WTC11 (cell line): ENCODE data around the gene ZNF786. TPM values are rescaled to one million over a fixed set of nuclear protein-coding genes. Genes with fewer than 3 reads are reported as not detected.

Experiments
- ATAC-seq: fragments of 200-7000 bp; cut with Tn5 transposase; 2 replicates; pipeline ENCODE4 v1.10.0; 2021; ENCODE audit warnings: mild to moderate bottlenecking, moderate library complexity
- CTCF ChIA-PET: fragments of 300-600 bp; sonication (Branson Sonifier 250); formaldehyde crosslinking; loops from one replicate; lab custom pipeline; 2021; ENCODE audit warnings: antibody characterized with exemption; lab: Charles Lee
- POLR2A ChIA-PET: fragments of 350-600 bp; sonication (Branson Sonifier 250); formaldehyde crosslinking; loops from one replicate; lab custom pipeline; 2021; ENCODE audit warnings: antibody characterized with exemption; lab: Charles Lee
- DNase-seq: peaks from one replicate; pipeline ENCODE4 v3.0.0; 2021; ENCODE audit warnings: low spot score
- H3K27ac Mint-ChIP-seq: 2 replicates; pipeline ENCODE4 v1.8.0; 2021; ENCODE audit warnings: mixed read lengths
- H3K27me3 Mint-ChIP-seq: 2 replicates; pipeline ENCODE4 v1.8.0; 2021; ENCODE audit warnings: low read depth, mild to moderate bottlenecking, moderate library complexity, mixed read lengths
- H3K36me3 Mint-ChIP-seq: 2 replicates; pipeline ENCODE4 v1.8.0; 2021; ENCODE audit warnings: mixed read lengths
- H3K4me1 Mint-ChIP-seq: 2 replicates; pipeline ENCODE4 v1.8.0; 2022; ENCODE audit warnings: mixed read lengths
- H3K4me3 Mint-ChIP-seq: 2 replicates; pipeline ENCODE4 v1.8.0; 2021; ENCODE audit warnings: mild to moderate bottlenecking, moderate library complexity, mixed read lengths
- H3K9me3 Mint-ChIP-seq: 2 replicates; pipeline ENCODE4 v1.8.0; 2021; ENCODE audit warnings: mixed read lengths
- ARID4B ChIP-seq: sonication (generic); formaldehyde crosslinking; IDR thresholded peaks from 2 replicates; pipeline ENCODE4 v1.8.0; 2023; ENCODE audit warnings: missing genetic modification reagents, mild to moderate bottlenecking, borderline replicate concordance
- ATF2 ChIP-seq: sonication (generic); formaldehyde crosslinking; IDR thresholded peaks from 2 replicates; pipeline ENCODE4 v1.8.1; 2022; ENCODE audit warnings: low read depth, missing genetic modification reagents, borderline replicate concordance
- ESRRA ChIP-seq: sonication (generic); formaldehyde crosslinking; IDR thresholded peaks from 2 replicates; pipeline ENCODE4 v1.8.1; 2022; ENCODE audit warnings: mild to moderate bottlenecking, missing genetic modification reagents, borderline replicate concordance
- FOXK1 ChIP-seq: sonication (generic); formaldehyde crosslinking; IDR thresholded peaks from 2 replicates; pipeline ENCODE4 v1.8.0; 2022; ENCODE audit warnings: mild to moderate bottlenecking, moderate library complexity, missing genetic modification reagents
- FOXP4 ChIP-seq: sonication (generic); formaldehyde crosslinking; IDR thresholded peaks from 2 replicates; pipeline ENCODE4 v1.8.0; 2022; ENCODE audit warnings: mild to moderate bottlenecking, missing genetic modification reagents
- JAZF1 ChIP-seq: fragments of 250-450 bp; sonication (Bioruptor Pico); IDR thresholded peaks from 2 replicates; pipeline ENCODE4 v1.9.0; 2021; ENCODE audit warnings: moderate library complexity, mild to moderate bottlenecking, inconsistent platforms
- JUN ChIP-seq: sonication (generic); formaldehyde crosslinking; IDR thresholded peaks from 2 replicates; pipeline ENCODE4 v1.8.0; 2023; ENCODE audit warnings: mild to moderate bottlenecking, missing genetic modification reagents
- MYBL2 ChIP-seq: sonication (generic); formaldehyde crosslinking; IDR thresholded peaks from 2 replicates; pipeline ENCODE4 v1.8.1; 2023; ENCODE audit warnings: mild to moderate bottlenecking, moderate library complexity, missing genetic modification reagents
- NR3C1 ChIP-seq: sonication (generic); formaldehyde crosslinking; conservative IDR thresholded peaks from 2 replicates; pipeline ENCODE4 v1.8.1; 2023; ENCODE audit warnings: low read depth, mild to moderate bottlenecking, missing genetic modification reagents
- SMAD3 ChIP-seq: sonication (generic); formaldehyde crosslinking; IDR thresholded peaks from 2 replicates; pipeline ENCODE4 v1.8.0; 2022; ENCODE audit warnings: missing genetic modification reagents, mild to moderate bottlenecking, borderline replicate concordance
- TEAD1 ChIP-seq: sonication (generic); formaldehyde crosslinking; IDR thresholded peaks from 2 replicates; pipeline ENCODE4 v1.8.0; 2022; ENCODE audit warnings: mild to moderate bottlenecking, missing genetic modification reagents
- ZNF317 ChIP-seq: sonication (generic); formaldehyde crosslinking; IDR thresholded peaks from 2 replicates; pipeline ENCODE4 v1.8.1; 2023; ENCODE audit warnings: low read depth, mild to moderate bottlenecking, moderate library complexity, missing genetic modification reagents, borderline replicate concordance
- ZNF416 ChIP-seq: fragments of 250-450 bp; sonication (Bioruptor Pico); IDR thresholded peaks from 2 replicates; pipeline ENCODE4 v1.9.0; 2021; ENCODE audit warnings: mild to moderate bottlenecking, inconsistent platforms
- ZNF423 ChIP-seq: fragments of 250-450 bp; sonication (Bioruptor Pico); IDR thresholded peaks from 2 replicates; pipeline ENCODE4 v2.1.2; 2022; ENCODE audit warnings: mild to moderate bottlenecking, moderate library complexity
- ZNF512 ChIP-seq: sonication (generic); formaldehyde crosslinking; IDR thresholded peaks from 2 replicates; pipeline ENCODE4 v1.8.1; 2022; ENCODE audit warnings: missing genetic modification reagents, borderline replicate concordance
- total RNA-seq: library from RNA; stranded (reverse); gene quantifications from 3 replicates; pipeline ENCODE4 v1.2.3, GENCODE V29; 2021
- TF ChIP-seq, protein P1 (sequence below): sonication (generic); formaldehyde crosslinking; conservative IDR thresholded peaks from 2 replicates; pipeline ENCODE4 v1.8.1; 2022; ENCODE audit warnings: mild to moderate bottlenecking, missing genetic modification reagents
- TF ChIP-seq, protein P2 (sequence below): sonication (generic); formaldehyde crosslinking; IDR thresholded peaks from 2 replicates; pipeline ENCODE4 v1.8.1; 2022; ENCODE audit warnings: mild to moderate bottlenecking, moderate library complexity, missing genetic modification reagents

ZNF786 gene
- total RNA-seq, 1 experiment from 2014 or later = 11.4 TPM

GRCh38 chr7:149053885-149054284 is 36.6 kb downstream of the ZNF786 start (continued):
- no peak for TF ChIP-seq ATF2
- no peak for TF ChIP-seq ZNF317 (CRISPR knock-in tag)

GRCh38 chr7:149053384-149053783 is 37.1 kb downstream of the ZNF786 start:
- Mint-ChIP-seq H3K9me3 (peaks cover 23% of the 10 kb centered on the region), H3K4me1 (no peaks in the 10 kb centered on the region), H3K27me3 (no peaks in the 10 kb centered on the region; the same call in 1 of the 2 replicates), H3K27ac (no peak overlapping the region), H3K4me3 (no peak overlapping the region), H3K36me3 (no peaks in the 10 kb centered on the region)
- ATAC-seq = no peak
- no peak for TF ChIP-seq FOXK1 (CRISPR knock-in tag)
- TF ChIP-seq ATF2 = no peak
- TF ChIP-seq SMAD3 (CRISPR knock-in tag) = no peak
- TF ChIP-seq FOXP4 (CRISPR knock-in tag) = no peak
- no peak for TF ChIP-seq NR3C1 (CRISPR knock-in tag)
- no peak for TF ChIP-seq ZNF416 (CRISPR knock-in tag)
- TF ChIP-seq JUN (CRISPR knock-in tag) = no peak
- TF ChIP-seq MYBL2 (CRISPR knock-in tag) = no peak
- no peak for TF ChIP-seq ZNF512 (CRISPR knock-in tag)
- TF ChIP-seq ZNF423 (CRISPR knock-in tag) = no peak
- no peak for TF ChIP-seq ESRRA (CRISPR knock-in tag)
- DNase-seq = no peak
- ChIA-PET POLR2A (no interaction called here), CTCF (interaction anchor here (3.0 kb wide), 1 partner anchor 12 kb away, joined by 13 read pairs; no protein-coding TSS in a partner anchor)

GRCh38 chr7:149050941-149051340 is 39.6 kb downstream of the ZNF786 start:
- Mint-ChIP-seq H3K9me3 (peaks cover 12% of the 10 kb centered on the region), H3K27me3 (no peaks in the 10 kb centered on the region; the same call in 1 of the 2 replicates), H3K4me3 (no peak overlapping the region), H3K4me1 (no peaks in the 10 kb centered on the region), H3K27ac (no peak overlapping the region), H3K36me3 (no peaks in the 10 kb centered on the region)
- ChIA-PET CTCF (no interaction called here), POLR2A (interaction anchor here (0.6 kb wide), 1 partner anchor 25 kb away, joined by 3 read pairs; no protein-coding TSS in a partner anchor)
- ATAC-seq = no peak
- no peak for DNase-seq
- TF ChIP-seq, protein P1, sequence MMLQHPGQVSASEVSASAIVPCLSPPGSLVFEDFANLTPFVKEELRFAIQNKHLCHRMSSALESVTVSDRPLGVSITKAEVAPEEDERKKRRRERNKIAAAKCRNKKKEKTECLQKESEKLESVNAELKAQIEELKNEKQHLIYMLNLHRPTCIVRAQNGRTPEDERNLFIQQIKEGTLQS (CRISPR knock-in tag) = no peak

- ATAC-seq (no peak), DNase-seq (no peak)
- ChIA-PET CTCF (interaction anchor here (1.8 to 2.3 kb wide), 3 partner anchors 17 to 43 kb away, joined by 6 to 12 read pairs (median 7); no protein-coding TSS in a partner anchor), POLR2A (interaction anchor here (0.7 kb wide), 1 partner anchor 63 kb away, joined by 7 read pairs; no protein-coding TSS in a partner anchor)
- Mint-ChIP-seq H3K36me3 (no peaks in the 10 kb centered on the region), H3K27me3 (no peaks in the 10 kb centered on the region), H3K4me1 (no peaks in the 10 kb centered on the region), H3K4me3 (no peak overlapping the region), H3K27ac (no peak overlapping the region), H3K9me3 (peaks cover 18% of the 10 kb centered on the region)
- TF ChIP-seq TEAD1 = no peak
- TF ChIP-seq, protein P2, sequence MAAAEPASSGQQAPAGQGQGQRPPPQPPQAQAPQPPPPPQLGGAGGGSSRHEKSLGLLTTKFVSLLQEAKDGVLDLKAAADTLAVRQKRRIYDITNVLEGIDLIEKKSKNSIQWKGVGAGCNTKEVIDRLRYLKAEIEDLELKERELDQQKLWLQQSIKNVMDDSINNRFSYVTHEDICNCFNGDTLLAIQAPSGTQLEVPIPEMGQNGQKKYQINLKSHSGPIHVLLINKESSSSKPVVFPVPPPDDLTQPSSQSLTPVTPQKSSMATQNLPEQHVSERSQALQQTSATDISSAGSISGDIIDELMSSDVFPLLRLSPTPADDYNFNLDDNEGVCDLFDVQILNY (CRISPR knock-in tag) = no peak
- TF ChIP-seq JAZF1 (CRISPR knock-in tag) = no peak
- TF ChIP-seq ARID4B (CRISPR knock-in tag) = no peak
- TF ChIP-seq, protein P1 (CRISPR knock-in tag) = no peak
Observed at GRCh38 chr7:149048805-149049204, 41.7 kb downstream of the ZNF786 start.
